ENCODE data around the gene SPTBN1. TPM values are rescaled to one million over a fixed set of nuclear protein-coding genes. Genes with fewer than 3 reads are reported as not detected.

Gene SPTBN1
- total and polyA plus RNA-seq, 2 of the 13 experiments (the other 11 are each of a cell fraction or from before 2014, with no cell fraction given): 123 to 299 TPM

DNA sequence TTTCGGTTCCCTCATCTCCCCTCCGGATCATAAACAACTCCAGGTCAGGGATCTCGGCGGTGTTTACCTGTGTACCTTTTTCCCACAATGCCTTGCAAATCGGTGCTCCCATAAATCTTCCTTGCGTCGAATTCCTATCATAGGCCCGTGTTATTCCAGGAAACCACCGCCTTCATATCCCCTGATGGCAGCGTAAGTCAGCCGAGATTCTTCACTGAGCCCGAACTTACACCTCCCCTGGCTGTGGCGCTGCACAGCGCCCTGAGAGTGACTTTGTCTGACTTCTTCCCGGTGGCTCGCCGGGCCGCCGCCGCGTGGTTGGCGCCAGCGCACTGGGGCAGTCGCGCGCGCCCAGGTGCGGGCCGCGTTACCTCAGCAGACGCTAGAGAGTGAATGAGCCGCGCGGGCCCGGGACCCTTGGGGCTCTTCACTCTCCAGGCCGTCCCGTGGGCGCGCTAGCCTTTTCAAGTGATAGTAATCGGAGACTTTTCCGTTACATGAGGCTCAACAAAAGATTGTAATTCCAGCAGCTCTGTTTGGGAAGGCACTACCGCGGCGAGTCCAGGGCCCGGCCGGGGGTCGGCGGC lies 101.6 kb downstream of the SPTBN1 start (continued):
- peak; percentile 70; the same call in 1 of the 2 replicates for TF ChIP-seq SIX1 (CRISPR knock-in tag; IDR thresholded peaks at IDR 0.05; ENCODE audit: borderline replicate concordance)
- TF ChIP-seq ERF (CRISPR knock-in tag; IDR thresholded peaks at IDR 0.05): peak; percentile 64; the same call in 1 of the 2 replicates
- TF ChIP-seq, protein P1, sequence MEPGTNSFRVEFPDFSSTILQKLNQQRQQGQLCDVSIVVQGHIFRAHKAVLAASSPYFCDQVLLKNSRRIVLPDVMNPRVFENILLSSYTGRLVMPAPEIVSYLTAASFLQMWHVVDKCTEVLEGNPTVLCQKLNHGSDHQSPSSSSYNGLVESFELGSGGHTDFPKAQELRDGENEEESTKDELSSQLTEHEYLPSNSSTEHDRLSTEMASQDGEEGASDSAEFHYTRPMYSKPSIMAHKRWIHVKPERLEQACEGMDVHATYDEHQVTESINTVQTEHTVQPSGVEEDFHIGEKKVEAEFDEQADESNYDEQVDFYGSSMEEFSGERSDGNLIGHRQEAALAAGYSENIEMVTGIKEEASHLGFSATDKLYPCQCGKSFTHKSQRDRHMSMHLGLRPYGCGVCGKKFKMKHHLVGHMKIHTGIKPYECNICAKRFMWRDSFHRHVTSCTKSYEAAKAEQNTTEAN (CRISPR knock-in tag; conservative IDR thresholded peaks at IDR 0.05): no peak
- peak; percentile 82 for TF ChIP-seq FOXO1 (CRISPR knock-in tag; IDR thresholded peaks at IDR 0.05)
- TF ChIP-seq ZNF562 (CRISPR knock-in tag; IDR thresholded peaks at IDR 0.05; ENCODE audit: borderline replicate concordance): no peak
- no peak for TF ChIP-seq NR2F2 (IDR thresholded peaks at IDR 0.05; ENCODE audit: borderline replicate concordance, low read depth)
- TF ChIP-seq, protein P2, sequence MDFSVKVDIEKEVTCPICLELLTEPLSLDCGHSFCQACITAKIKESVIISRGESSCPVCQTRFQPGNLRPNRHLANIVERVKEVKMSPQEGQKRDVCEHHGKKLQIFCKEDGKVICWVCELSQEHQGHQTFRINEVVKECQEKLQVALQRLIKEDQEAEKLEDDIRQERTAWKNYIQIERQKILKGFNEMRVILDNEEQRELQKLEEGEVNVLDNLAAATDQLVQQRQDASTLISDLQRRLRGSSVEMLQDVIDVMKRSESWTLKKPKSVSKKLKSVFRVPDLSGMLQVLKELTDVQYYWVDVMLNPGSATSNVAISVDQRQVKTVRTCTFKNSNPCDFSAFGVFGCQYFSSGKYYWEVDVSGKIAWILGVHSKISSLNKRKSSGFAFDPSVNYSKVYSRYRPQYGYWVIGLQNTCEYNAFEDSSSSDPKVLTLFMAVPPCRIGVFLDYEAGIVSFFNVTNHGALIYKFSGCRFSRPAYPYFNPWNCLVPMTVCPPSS (IDR thresholded peaks at IDR 0.05): no peak
- peak; percentile 11 for TF ChIP-seq POLR2AphosphoS2 (IDR thresholded peaks at IDR 0.05; ENCODE audit: low read depth, low read length)
- TF ChIP-seq ZNF747 (CRISPR knock-in tag; IDR thresholded peaks at IDR 0.05; ENCODE audit: borderline replicate concordance): peak; percentile 54; the same call in 1 of the 2 replicates
- TF ChIP-seq, protein P3, sequence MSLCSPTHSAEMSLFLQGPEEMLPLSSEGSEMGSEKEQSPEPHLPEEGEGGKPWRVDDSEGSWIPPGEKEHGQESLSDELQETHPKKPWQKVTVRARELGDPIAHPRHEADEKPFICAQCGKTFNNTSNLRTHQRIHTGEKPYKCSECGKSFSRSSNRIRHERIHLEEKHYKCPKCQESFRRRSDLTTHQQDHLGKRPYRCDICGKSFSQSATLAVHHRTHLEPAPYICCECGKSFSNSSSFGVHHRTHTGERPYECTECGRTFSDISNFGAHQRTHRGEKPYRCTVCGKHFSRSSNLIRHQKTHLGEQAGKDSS (CRISPR knock-in tag; IDR thresholded peaks at IDR 0.05; ENCODE audit: borderline replicate concordance, low read depth): peak; percentile 44; the same call in 1 of the 2 replicates
- TF ChIP-seq, protein P4, sequence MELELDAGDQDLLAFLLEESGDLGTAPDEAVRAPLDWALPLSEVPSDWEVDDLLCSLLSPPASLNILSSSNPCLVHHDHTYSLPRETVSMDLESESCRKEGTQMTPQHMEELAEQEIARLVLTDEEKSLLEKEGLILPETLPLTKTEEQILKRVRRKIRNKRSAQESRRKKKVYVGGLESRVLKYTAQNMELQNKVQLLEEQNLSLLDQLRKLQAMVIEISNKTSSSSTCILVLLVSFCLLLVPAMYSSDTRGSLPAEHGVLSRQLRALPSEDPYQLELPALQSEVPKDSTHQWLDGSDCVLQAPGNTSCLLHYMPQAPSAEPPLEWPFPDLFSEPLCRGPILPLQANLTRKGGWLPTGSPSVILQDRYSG (CRISPR knock-in tag; IDR thresholded peaks at IDR 0.05): no peak
- TF ChIP-seq RBFOX2 (IDR thresholded peaks at IDR 0.05; ENCODE audit: low read depth, low read length): peak; percentile 98
- peak; percentile 96 for TF ChIP-seq CCDC6 (CRISPR knock-in tag; IDR thresholded peaks at IDR 0.05)
- TF ChIP-seq ZNF451 (CRISPR knock-in tag; IDR thresholded peaks at IDR 0.05): peak; percentile 90
- TF ChIP-seq MBD4 (IDR thresholded peaks at IDR 0.05; ENCODE audit: borderline replicate concordance, low read length): peak; percentile 71; the same call in 1 of the 2 replicates
- TF ChIP-seq, protein P5, sequence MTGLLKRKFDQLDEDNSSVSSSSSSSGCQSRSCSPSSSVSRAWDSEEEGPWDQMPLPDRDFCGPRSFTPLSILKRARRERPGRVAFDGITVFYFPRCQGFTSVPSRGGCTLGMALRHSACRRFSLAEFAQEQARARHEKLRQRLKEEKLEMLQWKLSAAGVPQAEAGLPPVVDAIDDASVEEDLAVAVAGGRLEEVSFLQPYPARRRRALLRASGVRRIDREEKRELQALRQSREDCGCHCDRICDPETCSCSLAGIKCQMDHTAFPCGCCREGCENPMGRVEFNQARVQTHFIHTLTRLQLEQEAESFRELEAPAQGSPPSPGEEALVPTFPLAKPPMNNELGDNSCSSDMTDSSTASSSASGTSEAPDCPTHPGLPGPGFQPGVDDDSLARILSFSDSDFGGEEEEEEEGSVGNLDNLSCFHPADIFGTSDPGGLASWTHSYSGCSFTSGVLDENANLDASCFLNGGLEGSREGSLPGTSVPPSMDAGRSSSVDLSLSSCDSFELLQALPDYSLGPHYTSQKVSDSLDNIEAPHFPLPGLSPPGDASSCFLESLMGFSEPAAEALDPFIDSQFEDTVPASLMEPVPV (CRISPR knock-in tag; IDR thresholded peaks at IDR 0.05): no peak
- TF ChIP-seq TAF1 (CRISPR knock-in tag; IDR thresholded peaks at IDR 0.05): peak; percentile 78
- 0 out of 2 replicates have a peak, but pooled peaks have one; percentile 23 for TF ChIP-seq SUZ12 (IDR thresholded peaks at IDR 0.05; ENCODE audit: low read depth, low read length)
- no peak for TF ChIP-seq TRIM24 (CRISPR knock-in tag; IDR thresholded peaks at IDR 0.05)
- peak; percentile 51 for TF ChIP-seq TAF15 (IDR thresholded peaks at IDR 0.05; ENCODE audit: low read depth, low read length, poor library complexity, severe bottlenecking)
- TF ChIP-seq ESRRA (CRISPR knock-in tag; IDR thresholded peaks at IDR 0.05; ENCODE audit: low read depth): no peak; the same call in 1 of the 2 replicates
